Coronary artery (tissue), 2 donors: ENCODE results near the gene ADRM1.

ENCODE experiments used
- DNase-seq: peaks from one replicate; pipeline ENCODE4 v3.0.0-alpha.2; 2017; ENCODE audit warnings: low spot score
- H3K27ac ChIP-seq, 2 donors: fragments of 200-600 bp; sonication (generic); one replicate each; pipeline ENCODE4 v1.5.1; 2016 to 2019
- H3K4me3 ChIP-seq: fragments of 200-600 bp; sonication (generic); 2 replicates; pipeline ENCODE4 v1.5.1; 2016; ENCODE audit warnings: mild to moderate bottlenecking, moderate library complexity
- CTCF ChIP-seq: fragments of 200-600 bp; sonication (generic); IDR thresholded peaks from one replicate; pipeline ENCODE4 v1.5.1; 2019; ENCODE audit warnings: antibody characterized with exemption

ADRM1 gene

GRCh38 chr20:62303062-62303339, 204 bp downstream of the ADRM1 start:
- H3K4me3 ChIP-seq, result peak overlapping the region; percentile 96
- TF ChIP-seq CTCF, result no peak
- H3K27ac ChIP-seq, result peak overlapping the region; percentile 98 to 100
- no peak for DNase-seq

GRCh38 chr20:62303340-62304226, 786 bp downstream of the ADRM1 start:
- peak overlapping the region; percentile 98 to 100 for H3K27ac ChIP-seq
- no peak for DNase-seq
- peak overlapping the region; percentile 96 for H3K4me3 ChIP-seq
- TF ChIP-seq CTCF, result no peak

GRCh38 chr20:62304331-62305148, 1.7 kb downstream of the ADRM1 start:
- Histone ChIP-seq H3K4me3 (peak overlapping the region; percentile 96), H3K27ac (peak overlapping the region; percentile 2 to 19)
- no peak for DNase-seq

GRCh38 chr20:62305149-62305764, 2.5 kb downstream of the ADRM1 start:
- no peak for TF ChIP-seq CTCF
- DNase-seq, result no peak
- H3K4me3 ChIP-seq, result peak overlapping the region; percentile 96
- peak overlapping the region in 1 of 2 donors; percentile 2 for H3K27ac ChIP-seq

More at GRCh38 chr20:62304331-62305148, 1.7 kb downstream of the ADRM1 start:
- no peak for TF ChIP-seq CTCF

- DNase-seq, result no peak
- no peak overlapping the region for H3K27ac ChIP-seq
- H3K4me3 ChIP-seq, result no peak overlapping the region
- no peak for TF ChIP-seq CTCF
Observed at GRCh38 chr20:62305765-62306413, 3.1 kb downstream of the ADRM1 start.

- H3K4me3 ChIP-seq, result no peak overlapping the region
- DNase-seq, result no peak
- no peak overlapping the region for H3K27ac ChIP-seq
- TF ChIP-seq CTCF, result no peak
Observed at GRCh38 chr20:62306414-62307187, 3.8 kb downstream of the ADRM1 start.
